GM12875 (cell line): ENCODE results near the gene ARHGEF39.

Experiments used
- H3K4me3 ChIP-seq: one replicate; pipeline ENCODE4 v1.5.1; 2011; ENCODE audit warnings: low read depth, low read length, control low read depth
- TF ChIP-seq, protein P1 (sequence below): IDR thresholded peaks from 2 replicates; pipeline ENCODE4 v1.5.1; 2011; ENCODE audit warnings: low read depth, mild to moderate bottlenecking, control low read depth, inconsistent platforms, low read length, moderate library complexity, borderline replicate concordance; ENCODE audit not compliant: insufficient read depth

ARHGEF39 gene

DNA sequence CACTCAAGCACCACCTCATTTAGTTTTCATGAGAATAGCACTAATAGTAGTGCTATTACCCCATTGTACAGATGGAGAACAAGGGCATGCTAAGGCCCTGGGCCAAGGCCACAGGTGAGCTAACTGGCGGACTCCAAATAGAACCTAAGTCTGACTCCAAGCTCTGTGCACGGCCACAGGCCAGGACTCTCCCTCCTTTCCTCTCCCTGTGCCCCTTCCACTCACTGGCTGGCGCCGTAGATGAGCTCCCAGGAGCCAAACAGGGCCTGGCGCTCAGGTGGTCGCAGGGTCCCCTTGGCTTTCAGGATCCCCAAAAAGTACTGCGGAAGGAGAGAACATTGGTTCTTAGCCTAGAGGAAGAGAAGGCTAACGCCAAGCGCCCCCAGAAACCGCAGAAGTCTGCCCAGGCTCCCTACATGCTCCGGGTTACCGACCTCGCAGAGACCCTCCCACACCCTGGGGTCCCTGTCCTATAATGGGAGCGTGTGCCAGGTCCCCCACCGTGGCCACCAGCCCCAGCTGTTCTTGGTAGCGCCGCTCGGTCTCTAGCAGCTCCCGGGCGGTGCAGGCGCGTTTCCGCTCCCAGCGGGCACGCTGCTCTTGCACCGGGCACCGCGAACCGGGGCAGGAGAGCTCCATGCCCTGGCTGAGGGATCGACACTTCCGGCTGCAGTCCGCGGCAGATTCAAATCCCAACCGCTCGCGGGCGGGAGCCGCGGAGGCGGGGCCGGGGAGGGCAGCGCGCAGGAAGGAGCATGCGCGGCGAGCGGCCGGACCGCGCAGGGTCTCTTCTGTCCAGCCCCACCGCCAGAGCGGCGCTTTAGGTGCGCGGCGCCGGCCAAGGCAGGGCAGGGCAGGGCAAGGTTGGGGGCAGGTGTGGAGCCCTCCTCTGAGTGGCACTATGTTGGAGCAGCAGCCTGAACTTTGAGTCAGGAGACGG is at the start of gene ARHGEF39:
TSS of gene ARHGEF39 (minus strand) at position 665 of the 940 bp plus-strand sequence. CDS start at position 639, 26 bp downstream.
- TF ChIP-seq, protein P1, sequence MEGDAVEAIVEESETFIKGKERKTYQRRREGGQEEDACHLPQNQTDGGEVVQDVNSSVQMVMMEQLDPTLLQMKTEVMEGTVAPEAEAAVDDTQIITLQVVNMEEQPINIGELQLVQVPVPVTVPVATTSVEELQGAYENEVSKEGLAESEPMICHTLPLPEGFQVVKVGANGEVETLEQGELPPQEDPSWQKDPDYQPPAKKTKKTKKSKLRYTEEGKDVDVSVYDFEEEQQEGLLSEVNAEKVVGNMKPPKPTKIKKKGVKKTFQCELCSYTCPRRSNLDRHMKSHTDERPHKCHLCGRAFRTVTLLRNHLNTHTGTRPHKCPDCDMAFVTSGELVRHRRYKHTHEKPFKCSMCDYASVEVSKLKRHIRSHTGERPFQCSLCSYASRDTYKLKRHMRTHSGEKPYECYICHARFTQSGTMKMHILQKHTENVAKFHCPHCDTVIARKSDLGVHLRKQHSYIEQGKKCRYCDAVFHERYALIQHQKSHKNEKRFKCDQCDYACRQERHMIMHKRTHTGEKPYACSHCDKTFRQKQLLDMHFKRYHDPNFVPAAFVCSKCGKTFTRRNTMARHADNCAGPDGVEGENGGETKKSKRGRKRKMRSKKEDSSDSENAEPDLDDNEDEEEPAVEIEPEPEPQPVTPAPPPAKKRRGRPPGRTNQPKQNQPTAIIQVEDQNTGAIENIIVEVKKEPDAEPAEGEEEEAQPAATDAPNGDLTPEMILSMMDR = peak; percentile 37; the same call in 1 of the 2 replicates
- H3K4me3 ChIP-seq = peak within 1 kb of the TSS; percentile 70

DNA sequence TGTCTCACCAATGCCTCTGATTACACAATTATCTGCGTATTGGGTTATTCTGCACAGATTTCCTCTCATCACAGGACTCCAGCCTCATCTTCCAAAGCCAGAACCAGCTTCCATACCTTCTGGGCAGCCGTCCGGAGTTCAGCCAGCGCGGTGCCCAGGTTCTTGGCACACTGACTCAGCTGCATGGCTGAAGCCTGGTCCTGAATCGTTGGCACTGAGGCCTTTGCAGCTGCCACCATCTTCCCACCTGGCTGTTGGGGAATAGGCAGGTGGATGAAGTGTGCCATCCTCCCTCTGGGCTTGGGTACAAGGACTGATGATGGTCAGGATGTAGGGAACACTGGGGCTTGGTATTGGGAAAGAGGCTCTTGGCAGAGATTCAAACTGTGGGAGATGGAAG is 49.1 kb upstream of the ARHGEF39 start:
- TF ChIP-seq, protein P1 = no peak
- no peak overlapping the region for H3K4me3 ChIP-seq

- TF ChIP-seq, protein P1 = no peak
- no peak overlapping the region for H3K4me3 ChIP-seq
These were observed 48.6 kb upstream of the ARHGEF39 start for GRCh38 chr9:35713578-35713977.

GRCh38 chr9:35712762-35713400 is 47.9 kb upstream of the ARHGEF39 start:
- no peak overlapping the region for H3K4me3 ChIP-seq
- TF ChIP-seq, protein P1 = no peak

DNA sequence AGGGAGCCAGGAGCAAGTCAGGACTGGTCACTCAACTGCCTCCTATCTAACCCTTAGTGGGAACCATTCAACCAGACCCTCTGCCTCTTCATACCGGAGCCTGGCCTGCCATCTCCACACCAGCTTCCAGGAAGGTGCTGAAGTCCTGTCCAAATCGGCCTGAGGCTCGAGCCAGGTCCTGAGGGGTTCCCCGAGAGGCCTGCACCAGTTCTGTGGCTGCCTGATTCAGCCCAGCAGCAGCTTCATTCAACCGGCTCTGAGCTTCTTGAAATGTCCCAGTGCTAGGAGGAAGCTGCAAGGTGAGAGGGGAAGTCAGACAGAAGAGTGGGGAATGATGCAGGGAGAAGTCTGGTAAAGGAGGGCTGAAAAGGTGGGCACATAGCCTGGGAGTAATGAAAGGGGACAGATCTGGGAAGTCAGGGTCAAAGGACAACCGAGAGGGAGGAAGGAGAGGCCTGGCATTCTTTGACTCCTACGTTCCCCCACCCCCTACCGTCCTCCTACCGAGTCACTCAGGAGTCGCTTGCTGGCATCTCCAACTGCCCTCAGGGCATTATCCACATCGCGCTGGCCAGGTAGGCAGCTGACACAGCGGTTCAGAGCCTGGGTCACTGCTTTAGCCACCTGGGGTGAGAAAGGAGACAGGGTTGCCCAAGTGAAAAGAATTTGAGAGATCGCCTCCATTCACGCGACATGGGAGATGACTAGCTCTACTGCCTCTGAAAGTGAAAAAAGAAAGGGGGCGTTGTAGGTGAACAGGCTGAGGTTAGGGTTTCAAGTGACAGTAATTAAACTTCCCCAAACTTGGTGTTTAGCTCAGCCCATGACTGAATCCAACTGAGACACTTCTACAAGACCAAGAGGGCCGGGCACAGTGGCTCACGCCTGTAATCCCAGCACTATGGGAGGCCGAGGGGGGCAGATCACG is 46.8 kb upstream of the ARHGEF39 start:
- H3K4me3 ChIP-seq = no peak overlapping the region
- TF ChIP-seq, protein P1 = no peak

DNA sequence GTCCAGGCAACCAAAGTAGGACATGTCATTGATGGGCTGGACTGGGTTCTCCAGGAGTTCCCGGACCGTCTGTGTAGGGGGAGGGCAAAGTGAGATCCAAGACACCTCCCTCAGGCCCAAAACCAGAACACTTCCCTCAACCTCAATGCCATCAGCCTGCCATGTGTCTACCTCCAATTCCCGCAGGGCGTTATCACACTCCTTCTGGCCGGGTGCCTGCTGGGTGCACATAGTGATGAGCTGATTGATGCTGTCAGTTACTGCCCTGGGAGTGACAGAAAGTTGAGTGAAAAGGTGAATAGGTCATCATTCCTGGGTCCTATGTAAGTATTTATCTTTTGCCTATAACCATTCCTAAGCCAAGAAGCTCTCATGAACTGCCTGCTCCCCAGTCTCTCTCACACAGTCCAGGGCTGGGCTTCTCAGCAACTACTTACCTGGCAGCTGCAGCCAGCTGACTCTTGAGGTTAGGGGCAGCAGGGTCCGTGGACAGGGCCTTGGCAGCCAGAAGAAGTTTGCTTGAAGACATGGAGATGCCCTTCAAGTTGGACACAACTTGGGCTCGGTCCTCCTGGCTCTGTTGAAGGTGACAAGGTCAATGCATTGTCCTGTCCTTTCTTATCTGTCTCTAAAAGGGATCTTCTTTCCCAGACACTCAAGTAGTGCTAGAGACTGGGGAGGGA is 46.0 kb upstream of the ARHGEF39 start:
- no peak overlapping the region for H3K4me3 ChIP-seq
- TF ChIP-seq, protein P1 = no peak
